ENCODE results near the gene EHMT1.
"Not testable (repeated sequence)": the region's sequence is repeated elsewhere in the genome, so short reads cannot be mapped to it uniquely, and the experiment has no call there.

The EHMT1 gene

GRCh38 chr9:137621131-137621757, 2.4 kb downstream of the EHMT1 start:
- Histone ChIP-seq H3K27me3 (replicated peaks; ENCODE audit: insufficient read depth, low read length) (no peaks in the 10 kb centered on the region), H3K79me2 (ENCODE audit: low read length) (peaks cover 92% of the 10 kb centered on the region), H3K9me3 (replicated peaks; ENCODE audit: insufficient read depth, low read length) (no peaks in the 10 kb centered on the region), H3K4me2 (ENCODE audit: low read depth, low read length) (peak overlapping the region; percentile 38), H3K4me1 (ENCODE audit: low read length) (peaks cover 14% of the 10 kb centered on the region), H3K9ac (ENCODE audit: low read length) (no peak overlapping the region), H3K36me3 (replicated peaks; ENCODE audit: insufficient read depth, low read length) (0 out of 2 replicates have a peak, but pooled peaks cover 6% of the 10 kb centered on the region), H2AFZ (ENCODE audit: low read length) (no peak overlapping the region), H3K4me3 (ENCODE audit: low read length) (no peak overlapping the region), H3K27ac (ENCODE audit: low read length) (no peak overlapping the region), H3F3A (ENCODE audit: insufficient read depth, low read length) (peaks cover 9% of the 10 kb centered on the region), H3K9me2 (replicated peaks; ENCODE audit: insufficient read depth, low read length) (no peaks in the 10 kb centered on the region), H4K20me1 (ENCODE audit: insufficient read depth, low read length) (peaks cover 9% of the 10 kb centered on the region)
- DNase-seq: peak; percentile 25
- no peak for TF ChIP-seq EZH2phosphoT487 (IDR thresholded peaks at IDR 0.05; ENCODE audit: low read length)
- peak; percentile 37 for TF ChIP-seq CTCF (IDR thresholded peaks at IDR 0.05; ENCODE audit: low read length)

- not testable (repeated sequence) for H3F3A ChIP-seq (ENCODE audit: insufficient read depth, low read length); H3K27ac ChIP-seq (ENCODE audit: low read length); H3K4me3 ChIP-seq (ENCODE audit: low read length); H4K20me1 ChIP-seq (ENCODE audit: insufficient read depth, low read length); H3K4me2 ChIP-seq (ENCODE audit: low read depth, low read length); H3K27me3 ChIP-seq (replicated peaks; ENCODE audit: insufficient read depth, low read length); H3K36me3 ChIP-seq (replicated peaks; ENCODE audit: insufficient read depth, low read length); H3K9me3 ChIP-seq (replicated peaks; ENCODE audit: insufficient read depth, low read length); DNase-seq; H3K9me2 ChIP-seq (replicated peaks; ENCODE audit: insufficient read depth, low read length); H2AFZ ChIP-seq (ENCODE audit: low read length); H3K9ac ChIP-seq (ENCODE audit: low read length)
- Histone ChIP-seq H3K79me2 (ENCODE audit: low read length) (peaks cover 93% of the 10 kb centered on the region), H3K4me1 (ENCODE audit: low read length) (peaks cover 14% of the 10 kb centered on the region)
Observed at GRCh38 chr9:137622211-137622610, 3.4 kb downstream of the EHMT1 start.

- no peaks in the 10 kb centered on the region for H3K9me3 ChIP-seq (replicated peaks; ENCODE audit: insufficient read depth, low read length)
- no peaks in the 10 kb centered on the region for H3K27me3 ChIP-seq (replicated peaks; ENCODE audit: insufficient read depth, low read length)
- TF ChIP-seq CTCF (IDR thresholded peaks at IDR 0.05; ENCODE audit: low read length) (no peak), EZH2phosphoT487 (IDR thresholded peaks at IDR 0.05; ENCODE audit: low read length) (no peak), EZH2 (optimal IDR thresholded peaks at IDR 0.05; ENCODE audit: low read depth, low read length) (no peak)
- no peak overlapping the region for H2AFZ ChIP-seq (ENCODE audit: low read length)
- no peaks in the 10 kb centered on the region for H4K20me1 ChIP-seq (ENCODE audit: insufficient read depth, low read length)
- H3K79me2 ChIP-seq (ENCODE audit: low read length): peaks cover 99% of the 10 kb centered on the region
- H3K9ac ChIP-seq (ENCODE audit: low read length): no peak overlapping the region
- no peaks in the 10 kb centered on the region; the same call in 1 of the 2 replicates for H3K4me1 ChIP-seq (ENCODE audit: low read length)
- no peaks in the 10 kb centered on the region for H3F3A ChIP-seq (ENCODE audit: insufficient read depth, low read length)
- no peaks in the 10 kb centered on the region for H3K36me3 ChIP-seq (replicated peaks; ENCODE audit: insufficient read depth, low read length)
- H3K27ac ChIP-seq (ENCODE audit: low read length): no peak overlapping the region
- no peak overlapping the region for H3K4me2 ChIP-seq (ENCODE audit: low read depth, low read length)
- no peak for DNase-seq
- H3K4me3 ChIP-seq (ENCODE audit: low read length): no peak overlapping the region
- no peaks in the 10 kb centered on the region for H3K9me2 ChIP-seq (replicated peaks; ENCODE audit: insufficient read depth, low read length)
Observed at GRCh38 chr9:137626464-137626863, 7.7 kb downstream of the EHMT1 start.

- H2AFZ ChIP-seq (ENCODE audit: low read length); H3K27me3 ChIP-seq (replicated peaks; ENCODE audit: insufficient read depth, low read length); H3K9ac ChIP-seq (ENCODE audit: low read length); H3K9me2 ChIP-seq (replicated peaks; ENCODE audit: insufficient read depth, low read length); H4K20me1 ChIP-seq (ENCODE audit: insufficient read depth, low read length); H3F3A ChIP-seq (ENCODE audit: insufficient read depth, low read length); H3K27ac ChIP-seq (ENCODE audit: low read length); H3K4me1 ChIP-seq (ENCODE audit: low read length); H3K9me3 ChIP-seq (replicated peaks; ENCODE audit: insufficient read depth, low read length); H3K4me3 ChIP-seq (ENCODE audit: low read length); DNase-seq; H3K36me3 ChIP-seq (replicated peaks; ENCODE audit: insufficient read depth, low read length); H3K4me2 ChIP-seq (ENCODE audit: low read depth, low read length): not testable (repeated sequence)
- peaks cover 99% of the 10 kb centered on the region for H3K79me2 ChIP-seq (ENCODE audit: low read length)
Observed at GRCh38 chr9:137627406-137627805, 8.6 kb downstream of the EHMT1 start.

All from MM.1S (cell line).